OCI-LY1 (cell line): ENCODE data around the gene CBFA2T3.

Experiments used
- CTCF ChIP-seq: fragments of 200-600 bp; sonication (generic), shearing (Covaris generic); IDR thresholded peaks from 2 replicates; pipeline ENCODE4 v1.5.1; 2017; ENCODE audit warnings: mild to moderate bottlenecking, antibody characterized with exemption, low read length, moderate library complexity, mixed read lengths
- EZH2 ChIP-seq: fragments of 200-600 bp; sonication (generic), shearing (Covaris generic); IDR thresholded peaks from 2 replicates; pipeline ENCODE4 v1.8.0; 2017; ENCODE audit warnings: borderline replicate concordance, mixed run types, mild to moderate bottlenecking, antibody characterized with exemption, low read length, moderate library complexity, mixed read lengths

GRCh38 chr16:89009343-89010209 is 32.6 kb upstream of the CBFA2T3 start:
- TF ChIP-seq EZH2 (no peak), CTCF (no peak)
